ENCODE data around the gene SELENOF.

GRCh38 chr1:86916752-86917151 is 2.8 kb upstream of the SELENOF start:
- TF ChIP-seq POLR2A (IDR thresholded peaks at IDR 0.05) (no peak), CTCF (IDR thresholded peaks at IDR 0.05) (no peak)
